Measurements from ENCODE around the gene ZNF680.
A peak's percentile ranks its signal among the peaks of the same experiment; 100 is the strongest.
"Not testable (repeated sequence)": the region's sequence is repeated elsewhere in the genome, so short reads cannot be mapped to it uniquely, and the experiment has no call there.

Gene ZNF680

DNA sequence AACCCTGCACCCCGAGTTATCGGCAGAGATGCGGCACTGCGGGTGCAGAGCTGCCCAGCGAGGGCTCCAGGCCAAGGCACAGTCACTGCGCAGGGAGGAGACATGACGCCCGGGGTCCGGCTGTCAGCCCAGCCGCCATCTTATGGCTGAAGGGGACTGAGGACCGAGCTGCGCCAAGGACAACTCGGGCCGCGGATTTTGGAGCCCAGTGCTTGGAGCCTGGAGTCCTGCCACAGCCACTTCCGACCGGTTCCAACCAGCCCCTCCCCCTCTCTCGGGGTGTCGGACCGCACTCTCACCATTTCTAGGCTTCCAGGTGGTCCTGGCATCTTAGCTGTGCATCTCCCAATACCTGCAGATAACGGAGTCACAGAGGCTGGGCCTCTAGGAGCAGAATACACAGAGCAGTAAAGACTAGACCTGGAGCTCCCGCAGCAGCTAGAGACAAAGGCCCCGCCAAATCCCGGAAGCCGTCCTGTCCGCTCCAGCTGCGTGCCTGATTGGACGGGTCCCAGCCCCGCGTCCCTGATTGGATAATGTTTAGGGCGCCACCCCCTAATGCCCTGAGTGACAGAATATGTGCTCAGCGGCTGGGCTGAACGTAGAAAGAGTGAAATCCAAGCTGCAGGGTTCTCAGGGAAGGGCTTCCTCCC lies at the start of gene ZNF680:
Gene ZNF680, minus strand, starts transcription at position 446 of the 653 bp plus-strand sequence. Its CDS starts 117 bp downstream, at position 329.
- peak; percentile 59 to 74 (median 70) for DNase-seq (ENCODE audit: low read depth in 3 of 3, low spot score in 1 of 3)

DNA sequence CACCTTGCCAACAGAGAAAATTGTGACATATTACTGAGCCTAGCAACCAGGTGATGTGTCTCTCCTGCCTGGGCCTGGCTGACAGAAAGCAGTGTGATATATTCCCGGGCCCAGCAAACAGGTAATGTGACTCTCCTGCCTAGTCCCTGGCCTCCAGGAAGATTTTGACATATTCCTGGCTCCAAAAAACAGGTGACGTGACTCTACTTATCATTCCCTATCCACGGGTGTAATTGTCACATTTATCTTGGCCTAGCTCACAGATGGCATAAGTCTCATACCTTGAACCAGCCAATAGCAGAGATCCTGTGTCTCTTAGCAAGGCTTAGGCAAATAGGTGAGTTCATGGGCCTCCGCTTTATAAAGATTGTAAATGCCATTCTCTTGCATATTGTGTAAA lies 49.6 kb upstream of the ZNF680 start:
- DNase-seq (ENCODE audit: low read depth in 3 of 3, low spot score in 1 of 3): no peak

DNA sequence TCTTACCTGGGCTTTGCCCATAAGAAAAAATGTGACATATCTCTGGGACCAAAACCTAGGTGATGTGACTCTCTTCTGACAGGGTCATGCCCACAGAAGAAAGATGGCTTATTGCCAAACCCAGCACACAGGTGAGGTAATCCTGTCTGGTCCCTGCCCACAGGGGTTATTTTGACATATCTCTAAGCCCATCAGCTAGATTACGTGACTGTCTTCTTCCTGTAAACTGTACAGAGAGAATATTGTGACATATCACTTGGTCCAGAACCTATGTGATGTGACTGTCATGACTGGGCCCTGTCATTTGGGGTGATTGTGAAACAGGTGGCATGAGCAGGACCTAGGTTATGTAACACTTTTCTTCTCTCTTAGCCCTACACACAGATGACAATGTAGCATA lies 48.8 kb upstream of the ZNF680 start:
- no peak for DNase-seq (ENCODE audit: low read depth in 3 of 3, low spot score in 1 of 3)

DNA sequence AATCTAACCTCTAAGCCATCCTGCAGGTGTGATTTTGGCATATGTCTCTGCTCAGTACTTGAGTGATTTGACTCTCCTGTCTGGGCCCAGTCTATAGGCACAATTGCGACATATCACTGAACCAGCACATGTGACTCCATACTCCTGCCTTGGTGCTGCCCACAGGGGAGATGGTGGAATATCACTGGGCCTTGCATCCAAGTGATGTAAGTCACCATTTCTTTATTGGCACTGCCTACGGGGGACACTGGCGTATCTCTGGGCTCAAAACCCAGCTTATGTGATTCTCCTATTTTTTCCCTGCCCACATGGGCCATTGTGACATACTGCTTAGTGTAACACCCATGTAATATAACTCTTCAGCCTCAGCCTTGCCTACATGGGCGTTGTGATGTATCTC lies 48.1 kb upstream of the ZNF680 start:
- no peak for DNase-seq (ENCODE audit: low read depth in 3 of 3, low spot score in 1 of 3)

DNA sequence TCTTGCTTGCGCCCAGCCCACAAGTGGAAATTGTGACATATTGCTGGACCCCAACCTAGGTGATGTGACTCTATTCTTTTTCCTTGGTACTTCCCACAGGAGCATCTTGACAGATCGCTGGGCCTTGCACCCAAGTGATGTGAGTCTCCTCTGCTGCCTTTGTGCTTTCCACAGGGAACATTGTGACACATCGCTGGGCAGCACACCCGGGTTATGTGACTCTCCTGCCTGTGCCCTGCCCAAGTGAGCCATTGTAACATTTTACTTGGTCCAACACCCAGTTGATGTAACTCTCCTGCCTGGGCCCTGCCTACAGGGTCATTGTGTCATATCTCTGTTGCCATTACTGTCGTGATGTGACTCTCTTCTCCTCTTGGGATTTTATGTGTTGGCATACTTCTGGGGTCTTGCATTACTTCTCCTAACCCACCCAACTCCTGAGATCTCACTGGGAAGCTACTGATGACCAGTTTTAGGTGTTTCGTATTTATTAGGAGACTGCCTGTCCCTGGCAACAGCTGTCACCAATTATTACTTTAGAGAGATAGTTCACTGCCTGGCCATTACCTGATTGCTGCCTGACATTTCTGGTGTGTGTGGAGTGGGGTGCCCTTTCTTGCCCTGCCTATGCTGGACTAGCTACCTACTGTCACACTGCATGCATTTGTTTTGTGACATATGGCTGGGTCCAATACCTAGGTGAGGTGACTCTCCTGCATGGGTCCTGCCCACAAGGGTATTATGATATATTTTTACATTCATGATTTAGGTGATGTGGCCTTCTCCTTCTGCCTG lies 45.4 kb upstream of the ZNF680 start:
- DNase-seq (ENCODE audit: low read depth in 3 of 3, low spot score in 1 of 3): no peak

DNA sequence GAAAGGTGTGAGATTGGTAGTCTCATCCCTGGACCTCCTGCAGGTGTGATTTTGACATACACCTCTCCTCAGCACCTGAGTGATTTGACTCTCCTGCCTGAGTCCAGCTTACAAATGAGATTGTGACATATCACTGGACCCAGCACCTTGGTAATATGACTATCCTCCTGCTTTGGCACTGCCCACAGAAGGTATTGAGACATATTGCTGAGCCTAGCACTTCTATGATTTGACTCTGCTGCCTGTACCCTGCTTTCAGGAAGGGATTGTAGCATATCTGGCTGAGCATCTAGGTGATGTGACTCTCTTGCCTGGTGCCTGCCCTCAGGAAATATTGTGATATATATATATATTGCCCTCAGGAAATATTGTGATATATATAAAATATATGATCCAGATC lies 43.5 kb upstream of the ZNF680 start:
- DNase-seq (ENCODE audit: low read depth in 3 of 3, low spot score in 1 of 3): no peak

DNA sequence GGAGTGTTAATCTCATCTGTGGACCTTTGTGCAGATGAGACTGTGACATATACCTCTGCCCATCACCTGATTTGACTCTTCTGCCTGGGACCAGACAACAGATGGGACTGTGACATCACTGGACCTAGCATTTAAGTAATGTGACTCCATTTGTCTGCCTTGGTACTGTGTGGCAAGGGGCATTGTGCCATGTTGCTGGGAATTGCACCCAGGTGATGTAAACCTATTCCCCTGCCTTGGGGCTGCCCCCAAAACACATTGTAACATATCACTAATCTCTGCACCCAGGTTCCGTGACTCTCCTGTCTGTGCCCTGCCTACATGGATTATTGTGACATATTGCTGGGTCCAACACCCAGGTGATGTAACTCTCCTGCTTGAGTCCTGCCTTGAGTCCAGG lies 40.4 kb upstream of the ZNF680 start:
- no peak for DNase-seq (ENCODE audit: low read depth in 3 of 3, low spot score in 1 of 3)

DNA sequence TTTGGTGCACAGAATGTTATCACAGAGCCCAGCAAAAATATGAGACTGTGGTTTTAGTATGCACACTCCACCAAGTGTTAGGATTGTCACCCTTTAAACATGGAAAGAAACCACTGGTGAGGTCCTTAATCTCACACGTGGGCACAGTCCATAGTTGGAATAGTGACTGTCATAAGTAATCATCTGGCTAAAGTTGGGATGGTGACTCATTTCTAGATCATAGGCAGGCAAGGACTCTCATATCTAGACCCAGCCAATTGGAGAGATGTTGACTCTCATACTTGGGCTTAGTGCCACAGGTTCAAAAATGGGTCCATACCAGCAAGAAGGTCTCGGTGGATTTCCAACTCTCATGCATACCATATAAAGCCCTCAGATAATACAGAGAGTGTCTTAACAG lies 39.6 kb upstream of the ZNF680 start:
- DNase-seq (ENCODE audit: low read depth in 3 of 3, low spot score in 1 of 3): no peak

DNA sequence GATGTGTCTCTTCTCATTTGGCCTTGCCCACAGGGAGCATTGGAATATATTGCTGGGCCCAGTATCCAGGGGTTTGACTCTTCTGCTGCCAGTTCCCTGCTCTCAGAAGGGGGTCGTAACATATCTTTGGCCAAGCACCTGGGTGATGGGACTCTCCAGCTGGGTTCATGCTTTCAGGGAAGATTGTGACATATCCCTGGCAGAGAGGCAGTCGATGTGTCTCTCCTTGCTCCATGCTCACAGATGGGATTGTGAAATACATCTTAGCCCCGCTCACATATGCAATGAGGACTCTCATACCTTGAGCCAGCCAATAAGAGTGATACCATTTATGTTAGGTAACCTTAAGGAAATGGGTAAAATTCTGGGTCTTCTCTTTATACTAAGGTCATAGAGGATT lies 39.2 kb upstream of the ZNF680 start:
- DNase-seq (ENCODE audit: low read depth in 3 of 3, low spot score in 1 of 3): no peak

DNA sequence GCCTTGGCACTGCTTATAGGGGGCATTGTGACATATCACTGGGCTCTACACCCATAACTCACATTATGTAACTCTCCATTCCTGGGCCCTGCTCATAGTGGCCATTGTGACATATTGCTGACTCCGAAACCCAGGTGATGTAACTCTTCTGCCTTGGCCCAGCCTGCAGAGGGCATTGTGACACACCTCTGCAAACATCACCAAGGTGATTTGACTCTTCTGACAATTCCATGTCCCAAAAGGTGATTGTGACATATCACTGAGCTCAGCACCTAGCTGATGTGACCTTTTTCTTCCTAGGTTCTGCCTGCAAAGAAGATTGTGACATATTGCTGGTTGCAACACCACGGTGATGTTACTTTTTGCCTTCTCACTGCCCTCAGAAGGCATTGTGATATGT lies 36.5 kb upstream of the ZNF680 start:
- no peak for DNase-seq (ENCODE audit: low read depth in 3 of 3, low spot score in 1 of 3)

DNA sequence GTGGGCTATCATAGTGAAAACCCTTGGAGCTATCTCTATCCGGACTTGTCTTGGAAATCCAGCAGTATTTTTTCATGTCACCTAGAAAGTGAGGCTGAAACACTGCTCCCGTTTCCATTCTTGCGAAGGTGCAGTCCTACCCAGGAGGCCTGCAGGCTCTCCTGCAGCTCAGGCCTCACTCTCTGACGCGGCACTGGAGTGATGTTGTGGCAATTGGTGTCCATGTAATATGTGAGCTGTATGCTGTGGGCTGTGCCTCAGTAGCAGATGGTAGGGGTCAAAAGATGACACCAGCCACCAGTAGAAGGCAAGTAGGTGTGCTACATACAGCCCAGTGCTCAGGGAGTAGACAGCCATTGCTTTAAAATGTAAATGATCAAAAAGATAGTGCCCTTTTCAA lies 28.1 kb upstream of the ZNF680 start:
- no peak for DNase-seq (ENCODE audit: low read depth in 3 of 3, low spot score in 1 of 3)

DNA sequence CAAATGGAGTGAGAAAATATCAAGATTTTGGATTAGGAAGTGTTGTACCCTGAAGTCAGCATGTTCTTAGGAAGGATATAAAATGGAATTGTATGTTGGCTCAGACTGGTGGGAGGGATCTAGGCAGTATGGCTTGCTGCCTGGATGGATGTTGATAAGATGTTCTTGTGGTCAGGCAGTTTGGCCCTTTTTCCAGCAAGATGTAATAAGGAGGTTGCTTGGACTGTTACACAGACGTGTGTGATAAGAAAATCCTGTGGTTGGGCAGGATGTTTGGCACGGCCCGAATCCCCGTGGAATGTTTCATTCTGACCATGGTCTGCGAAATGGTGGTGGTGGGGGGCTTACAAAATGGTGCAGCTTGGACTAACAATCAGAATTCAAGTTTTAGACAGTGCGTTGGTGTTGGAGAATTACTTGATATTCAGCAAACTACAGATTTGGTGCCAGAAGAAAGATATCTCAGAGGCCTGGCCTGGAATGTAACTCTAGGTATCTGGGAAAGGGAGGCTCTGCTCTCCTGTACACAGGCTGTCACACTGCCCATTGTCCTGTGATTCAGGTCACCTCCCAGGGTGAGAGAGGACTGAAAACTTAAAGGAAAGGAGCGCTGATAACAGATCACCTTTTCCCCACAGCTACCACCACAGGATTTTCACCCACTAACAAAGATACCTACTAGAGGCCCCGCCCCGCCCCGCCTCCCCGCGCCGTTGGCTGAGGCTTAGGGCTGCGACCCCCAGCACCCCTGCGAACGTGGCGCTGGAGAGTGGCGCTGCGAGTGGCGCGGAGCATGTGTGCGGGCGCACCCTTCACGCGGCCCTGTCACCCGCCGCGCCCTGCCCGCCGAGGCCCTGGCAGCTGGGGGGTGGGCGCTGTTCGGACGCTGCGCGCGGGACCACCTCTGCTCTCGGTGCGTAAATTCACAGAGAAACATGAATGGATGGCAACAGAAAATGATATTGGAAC lies 19.3 kb upstream of the ZNF680 start:
- no peak for DNase-seq (ENCODE audit: low read depth in 3 of 3, low spot score in 1 of 3)

DNA sequence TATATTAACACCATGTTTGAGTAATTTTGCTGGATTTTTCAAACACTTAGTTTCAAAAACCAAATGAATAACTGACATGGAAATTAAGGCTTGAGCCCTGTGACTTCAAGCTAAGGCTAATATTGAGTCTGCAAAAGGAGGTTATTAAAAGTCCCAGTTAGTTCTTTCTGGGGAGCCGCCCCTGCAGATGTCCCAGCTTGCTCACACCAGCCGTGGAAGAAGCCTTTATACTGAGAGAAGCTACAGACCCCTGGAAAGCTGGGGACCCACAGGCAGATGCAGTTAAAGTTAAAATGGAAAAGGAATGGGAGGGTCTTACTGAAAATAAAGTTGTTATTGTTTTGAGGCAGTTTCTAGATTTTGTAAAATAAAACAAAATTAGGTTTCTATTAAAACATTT lies 18.5 kb upstream of the ZNF680 start:
- no peak for DNase-seq (ENCODE audit: low read depth in 3 of 3, low spot score in 1 of 3)

DNA sequence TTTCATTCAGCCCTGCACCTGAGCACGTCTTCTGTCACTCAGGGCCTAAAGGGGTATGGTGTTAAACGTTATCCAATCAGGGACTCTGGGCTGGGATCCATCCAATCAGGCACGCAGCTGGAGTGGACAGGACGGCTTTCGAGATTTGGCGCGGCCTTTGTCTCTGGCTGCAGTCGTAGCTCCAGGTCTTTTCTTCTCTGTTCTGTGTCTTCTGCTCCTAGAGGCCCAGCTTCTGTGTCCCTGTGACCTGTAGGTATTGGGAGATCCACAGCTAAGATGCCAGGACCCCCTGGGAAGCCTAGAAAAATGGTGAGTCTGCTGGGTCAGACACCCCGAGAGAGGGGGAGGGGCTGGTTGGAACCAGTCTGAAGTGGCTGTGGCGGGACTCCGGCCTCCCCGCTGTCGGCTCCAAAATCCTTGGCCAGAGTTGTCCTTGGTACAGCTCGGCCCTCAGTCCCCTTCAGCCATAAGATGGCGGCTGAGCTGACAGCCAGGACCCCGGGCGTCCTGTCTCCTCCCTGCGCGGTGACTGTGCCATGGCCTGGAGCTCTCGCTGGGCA lies 11.7 kb upstream of the ZNF680 start:
- no peak for DNase-seq (ENCODE audit: low read depth in 3 of 3, low spot score in 1 of 3)

DNA sequence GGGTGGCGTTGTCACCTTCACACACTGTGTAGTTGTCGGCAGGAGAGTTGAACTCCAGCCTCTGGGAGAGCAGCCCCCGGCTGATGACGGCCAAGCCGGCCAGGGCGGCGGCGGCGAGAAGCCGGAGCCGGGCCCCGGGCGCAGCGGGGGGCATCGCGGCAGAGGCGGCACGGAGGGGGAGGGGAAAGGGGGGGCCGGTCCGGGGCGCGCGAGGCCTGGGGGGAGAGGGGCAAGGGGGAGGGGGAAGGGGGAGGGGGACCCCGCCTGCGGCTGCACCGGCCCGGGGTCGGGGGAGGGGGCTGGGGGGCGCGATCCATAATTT lies 7.4 kb upstream of the ZNF680 start:
- DNase-seq (ENCODE audit: low read depth in 3 of 3, low spot score in 1 of 3): not testable (repeated sequence)

DNA sequence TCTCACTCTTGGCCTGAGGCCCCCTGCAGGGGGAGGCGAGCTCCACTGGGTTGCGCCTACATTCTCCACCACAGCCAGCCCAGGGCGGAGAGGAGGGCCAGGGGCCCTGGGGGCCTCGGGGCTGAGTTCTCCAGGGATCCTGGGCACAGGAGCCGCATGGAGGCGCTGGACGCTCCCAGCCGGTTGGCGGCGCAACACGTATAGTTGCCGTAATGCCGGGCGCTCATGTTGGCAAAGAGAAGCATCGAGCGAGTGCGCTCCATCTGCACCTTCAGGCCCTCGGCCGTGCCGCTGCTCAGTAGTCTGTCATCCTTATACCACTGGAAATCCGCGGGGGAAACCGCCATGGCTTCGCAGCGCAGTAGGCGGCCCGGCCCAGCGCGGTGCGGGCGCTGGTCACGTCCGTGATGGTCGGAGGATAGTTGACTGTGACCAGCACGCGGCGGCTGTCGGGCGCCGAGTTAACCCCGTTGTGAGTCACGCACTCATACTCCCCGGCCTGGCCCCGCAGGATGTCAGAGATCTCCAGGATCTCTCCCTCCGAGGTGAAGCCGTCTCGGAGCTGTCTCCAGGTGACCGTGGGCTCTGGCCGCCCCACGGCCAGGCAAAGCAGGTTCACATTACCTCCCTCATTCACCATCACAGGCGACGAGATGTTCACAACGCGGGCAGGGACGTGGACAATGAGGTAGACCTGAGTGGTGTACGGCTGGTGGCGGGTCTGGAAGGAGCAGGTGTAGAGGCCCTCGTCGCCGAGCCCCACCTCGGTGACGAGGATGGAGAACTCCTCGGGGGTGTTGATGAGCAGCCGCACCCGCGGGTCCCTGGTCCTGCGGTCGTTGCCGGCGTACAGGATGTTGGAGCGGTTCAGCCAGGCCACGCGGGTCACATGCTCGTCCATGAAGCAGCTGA lies 6.8 kb upstream of the ZNF680 start:
- peak in 1 of 3 donors; percentile 13 for DNase-seq (ENCODE audit: low read depth in 3 of 3, low spot score in 1 of 3)

DNA sequence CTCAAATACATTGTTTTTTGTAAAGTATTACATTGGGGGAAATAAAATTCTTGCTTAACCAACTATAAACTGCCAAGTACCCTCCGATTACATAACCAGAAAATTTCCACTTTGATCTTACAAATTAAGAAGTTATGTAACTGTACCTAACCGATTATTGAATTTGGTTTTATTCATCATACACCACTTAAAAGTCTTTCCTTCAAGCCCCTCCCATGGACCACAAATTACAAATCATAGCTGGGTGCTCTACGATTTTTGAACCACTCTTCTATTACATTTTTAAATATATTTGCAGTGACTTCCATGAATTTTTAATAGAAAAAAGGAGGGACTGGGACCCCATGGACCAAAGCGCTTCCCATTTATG lies 630 bp downstream of the ZNF680 start:
- DNase-seq (ENCODE audit: low read depth in 3 of 3, low spot score in 1 of 3): no peak

DNA sequence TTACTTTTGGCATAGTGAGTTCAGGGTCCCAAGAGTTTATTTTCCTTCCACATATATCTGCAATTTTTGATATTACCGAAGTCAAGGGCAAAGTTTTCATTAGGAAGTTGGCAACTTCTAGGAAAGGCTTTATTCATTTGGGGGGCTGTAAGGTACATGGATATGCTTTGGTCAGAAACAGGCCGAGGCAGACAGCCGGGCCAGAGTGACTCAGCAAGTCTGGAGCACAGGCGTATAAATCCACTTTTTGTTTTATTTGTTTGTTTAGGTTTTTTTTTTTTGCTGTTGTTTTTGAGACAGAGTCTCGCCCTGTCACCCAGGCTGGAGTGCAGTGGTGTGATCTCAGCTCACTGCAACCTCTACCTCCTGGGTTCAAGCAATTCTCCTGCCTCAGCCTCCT lies 3.7 kb downstream of the ZNF680 start:
- DNase-seq (ENCODE audit: low read depth in 3 of 3, low spot score in 1 of 3): no peak

DNA sequence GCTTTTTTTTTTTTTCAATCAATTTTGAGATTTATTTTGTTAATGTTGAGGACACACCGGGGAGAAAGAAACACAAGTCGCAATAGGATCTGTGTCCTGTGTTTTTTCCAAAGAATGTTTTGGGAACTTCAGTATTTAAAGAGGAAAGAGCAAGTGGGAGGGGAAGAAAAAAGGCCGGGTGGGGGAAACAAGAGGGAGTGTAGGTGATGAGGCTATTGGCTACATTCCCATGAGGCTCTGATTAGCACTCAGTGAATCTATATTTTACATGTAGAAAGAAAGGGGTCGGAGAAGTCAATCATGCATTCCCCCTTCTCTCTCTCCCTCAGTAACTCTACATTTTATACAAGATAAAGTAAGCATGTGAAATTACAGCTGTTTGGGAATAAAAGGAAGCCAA lies 4.1 kb downstream of the ZNF680 start:
- DNase-seq (ENCODE audit: low read depth in 3 of 3, low spot score in 1 of 3): no peak

DNA sequence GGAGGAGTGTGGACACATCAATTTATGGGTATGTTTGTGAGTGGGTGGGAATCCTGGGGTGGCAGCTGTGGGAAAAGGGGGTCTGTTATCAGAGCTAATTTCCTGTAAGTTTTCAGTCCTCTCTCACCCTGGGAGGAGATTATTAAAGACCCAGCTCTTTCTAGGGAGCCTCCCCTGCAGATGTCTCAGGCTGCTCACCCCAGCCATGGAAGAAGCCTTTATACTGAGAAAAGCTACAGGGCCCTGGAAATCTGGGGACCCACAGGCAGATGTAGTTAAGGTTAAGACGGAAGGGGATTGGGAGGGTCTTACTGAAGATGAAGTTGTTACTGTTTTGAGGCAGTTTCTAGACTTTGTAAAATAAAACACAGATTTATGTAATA lies 4.6 kb downstream of the ZNF680 start:
- DNase-seq (ENCODE audit: low read depth in 3 of 3, low spot score in 1 of 3): no peak

Data from stimulated activated CD4-positive, alpha-beta T cell treated with anti-CD3 and anti-CD28 coated beads, TNF-alpha, amount 100 ng/mL, for 1 hour (primary cell).